NOMO-1 (cell line): Measurements from ENCODE around the gene RASL10A.
A peak's percentile ranks its signal among the peaks of the same experiment; 100 is the strongest.

Source experiments
- DNase-seq, 2 experiments: peaks; one replicate each; lab custom pipeline; 2025; ENCODE audit not compliant: unreplicated experiment in 2 of 2; lab: John Stamatoyannopoulos, UW

RASL10A gene

DNA sequence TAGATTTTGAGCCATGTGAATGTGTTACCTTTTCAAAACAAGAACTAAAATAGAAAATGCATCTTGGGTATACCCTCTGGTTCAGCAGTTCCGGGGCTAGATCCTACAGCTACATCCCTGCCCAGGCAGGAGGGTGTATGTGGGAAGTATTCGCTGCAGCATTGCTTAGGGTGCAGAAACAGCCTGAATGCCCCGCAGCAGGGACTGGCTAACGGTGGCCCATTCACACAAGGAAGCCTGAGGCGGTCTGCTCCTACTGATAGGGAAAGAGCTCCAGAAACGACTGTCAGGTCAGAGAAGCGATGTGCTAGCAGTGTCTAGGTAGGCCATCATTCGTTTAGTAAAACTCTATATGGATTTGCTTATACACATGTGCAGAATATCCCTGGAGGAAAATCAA is 9.9 kb upstream of the RASL10A start:
- DNase-seq: no peak

DNA sequence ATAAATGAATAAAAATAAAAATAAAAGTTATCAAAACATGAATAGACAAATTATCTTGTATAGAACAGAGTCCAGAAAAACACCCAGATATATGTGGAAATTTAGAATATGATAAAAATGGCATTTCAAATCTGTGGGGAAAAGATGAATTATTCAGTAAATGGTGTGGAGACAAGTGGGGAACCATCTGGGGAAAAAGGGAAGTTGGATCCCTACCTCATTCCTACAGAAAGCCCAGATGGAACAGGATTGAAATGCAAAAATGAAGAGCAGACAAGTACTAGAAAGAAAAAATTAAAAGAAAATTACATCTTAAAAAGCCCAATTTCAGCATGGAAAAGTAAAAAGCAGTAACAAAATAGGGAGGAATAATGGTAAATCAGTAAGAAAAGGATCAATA is 8.1 kb upstream of the RASL10A start:
- no peak for DNase-seq

DNA sequence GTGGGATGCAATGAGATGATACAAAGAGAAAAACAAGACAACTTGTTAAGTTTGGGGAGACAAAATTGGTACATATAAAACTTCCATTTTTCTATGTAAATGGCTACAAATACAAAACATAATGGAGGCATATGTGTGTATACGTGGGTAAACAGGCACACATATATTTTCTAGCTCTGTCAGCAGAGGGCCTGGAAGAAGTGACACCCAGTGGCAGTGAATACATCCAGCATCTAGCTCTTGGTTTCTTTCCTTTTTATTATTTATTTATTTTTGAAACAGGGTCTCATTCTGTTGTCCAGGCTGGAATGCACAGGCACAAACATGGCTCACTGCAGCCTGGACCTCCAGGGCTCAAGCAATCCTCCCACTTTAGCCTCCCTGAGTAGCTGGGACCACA is 5.0 kb upstream of the RASL10A start:
- no peak for DNase-seq

DNA sequence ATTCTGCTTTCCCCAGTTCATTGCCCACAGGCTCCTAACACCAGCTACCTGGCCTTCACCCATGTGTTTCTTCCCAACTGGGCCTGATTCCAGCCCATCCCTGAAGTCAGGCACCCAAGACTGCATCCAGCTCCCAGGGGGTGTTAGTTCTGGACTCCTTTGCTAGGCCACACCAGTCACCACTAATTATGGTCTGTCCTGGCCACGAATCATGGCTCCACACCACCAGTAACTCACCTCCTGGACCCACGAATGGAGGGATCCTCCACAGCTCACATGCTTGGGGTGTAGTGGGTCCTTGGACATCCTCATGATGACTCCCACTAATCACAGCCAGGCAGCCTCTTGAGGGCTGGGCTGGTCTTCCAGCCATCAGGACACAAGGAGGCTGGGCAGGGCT is 3.6 kb upstream of the RASL10A start:
- no peak for DNase-seq

DNA sequence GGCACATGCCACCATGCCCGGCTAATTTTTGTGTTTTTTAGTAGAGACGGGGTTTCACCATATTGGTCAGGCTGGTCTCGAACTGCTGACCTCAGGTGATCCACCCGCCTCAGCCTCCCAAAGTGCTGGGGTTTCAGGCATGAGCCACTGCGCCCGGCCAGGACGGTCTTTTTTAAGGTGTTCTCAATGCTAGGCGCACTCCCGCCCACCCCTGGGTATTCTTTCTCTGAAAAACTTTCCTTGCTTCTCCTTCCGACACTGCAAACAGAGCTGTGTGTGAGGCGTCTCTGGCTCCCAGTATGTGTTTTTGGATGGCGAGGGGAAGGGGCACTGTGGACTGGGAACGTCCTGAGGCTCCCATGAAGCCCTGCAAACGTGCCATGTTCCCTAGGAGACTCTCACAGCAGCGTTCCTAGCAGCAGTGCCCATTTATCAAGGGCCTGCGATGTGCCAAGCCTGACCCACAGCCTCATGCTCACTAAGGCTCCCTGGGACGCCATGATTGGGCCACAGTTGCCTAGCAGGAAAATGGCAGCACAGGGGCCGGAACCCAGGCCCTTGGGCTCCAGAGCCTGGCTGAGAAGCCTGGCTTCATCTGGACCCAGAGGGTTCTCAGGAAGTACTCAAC is 2.4 kb upstream of the RASL10A start:
- no peak for DNase-seq

DNA sequence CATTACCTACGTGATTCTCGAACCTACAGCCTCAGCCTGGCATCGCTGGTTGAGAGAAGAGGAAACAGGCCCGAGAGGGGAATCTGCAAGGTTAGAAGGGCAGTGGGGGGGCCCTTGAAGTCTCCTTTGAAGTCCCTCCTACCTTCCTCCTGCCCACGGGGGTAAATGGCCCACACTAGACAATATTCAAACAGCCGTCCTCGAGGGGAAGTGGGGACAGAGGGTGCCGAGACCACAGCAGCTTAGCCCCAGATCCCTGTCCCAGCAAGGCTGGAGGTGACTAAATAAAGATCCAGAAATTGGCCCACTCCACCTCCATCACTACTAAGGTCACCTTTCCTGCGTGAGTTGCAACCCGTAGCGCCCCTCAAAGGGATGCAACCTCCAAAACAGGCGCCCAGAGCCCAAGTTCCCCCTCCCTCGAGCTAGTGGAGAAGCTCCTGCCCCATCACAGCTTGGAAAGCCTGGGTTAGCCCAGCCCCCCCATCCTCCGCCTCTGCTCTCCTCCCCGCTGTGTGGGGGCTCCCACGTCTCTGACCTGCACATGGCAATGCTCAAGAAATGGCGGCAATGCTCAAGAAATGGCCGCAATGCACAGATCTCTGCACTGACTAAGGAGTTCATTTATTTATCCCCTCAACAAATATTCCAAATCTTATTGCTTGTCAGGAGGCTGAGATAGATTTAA is 788 bp upstream of the RASL10A start:
- DNase-seq: no peak

DNA sequence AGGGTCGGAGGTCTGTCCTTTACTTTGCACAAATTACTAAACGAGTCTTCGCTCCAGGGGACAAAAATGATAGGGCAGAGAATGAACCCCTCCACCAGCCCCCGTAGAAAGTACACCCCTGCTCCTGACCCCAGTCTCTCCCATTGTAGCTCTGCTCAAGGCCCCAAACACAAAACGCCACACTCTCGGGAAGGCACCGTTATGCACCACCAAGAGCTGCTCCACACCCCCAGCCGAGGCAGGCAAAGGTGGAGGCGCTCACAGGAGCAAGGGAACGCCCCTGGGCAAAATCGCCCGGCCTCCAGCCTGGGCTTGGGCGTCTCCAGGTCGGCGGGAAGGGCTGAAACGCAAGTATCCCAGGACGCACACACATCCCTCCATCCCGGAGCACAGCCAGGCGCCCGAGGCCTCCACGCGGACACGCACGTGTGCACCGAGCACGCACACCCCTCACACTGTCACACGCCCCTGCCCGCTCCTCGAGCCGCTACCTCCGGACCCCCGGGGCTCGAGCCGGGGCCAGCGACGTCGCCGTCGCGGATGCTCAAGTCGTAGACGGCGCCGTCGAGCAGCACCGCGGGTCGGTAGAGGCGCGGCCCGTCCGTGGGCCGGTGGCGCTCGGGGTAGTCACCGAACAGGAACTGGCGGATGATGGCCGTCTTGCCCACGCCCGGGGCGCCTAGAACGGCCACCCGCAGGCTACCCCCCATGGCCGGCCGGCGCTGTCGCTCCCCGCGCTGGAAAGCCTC is 786 bp downstream of the RASL10A start:
- DNase-seq: no peak

DNA sequence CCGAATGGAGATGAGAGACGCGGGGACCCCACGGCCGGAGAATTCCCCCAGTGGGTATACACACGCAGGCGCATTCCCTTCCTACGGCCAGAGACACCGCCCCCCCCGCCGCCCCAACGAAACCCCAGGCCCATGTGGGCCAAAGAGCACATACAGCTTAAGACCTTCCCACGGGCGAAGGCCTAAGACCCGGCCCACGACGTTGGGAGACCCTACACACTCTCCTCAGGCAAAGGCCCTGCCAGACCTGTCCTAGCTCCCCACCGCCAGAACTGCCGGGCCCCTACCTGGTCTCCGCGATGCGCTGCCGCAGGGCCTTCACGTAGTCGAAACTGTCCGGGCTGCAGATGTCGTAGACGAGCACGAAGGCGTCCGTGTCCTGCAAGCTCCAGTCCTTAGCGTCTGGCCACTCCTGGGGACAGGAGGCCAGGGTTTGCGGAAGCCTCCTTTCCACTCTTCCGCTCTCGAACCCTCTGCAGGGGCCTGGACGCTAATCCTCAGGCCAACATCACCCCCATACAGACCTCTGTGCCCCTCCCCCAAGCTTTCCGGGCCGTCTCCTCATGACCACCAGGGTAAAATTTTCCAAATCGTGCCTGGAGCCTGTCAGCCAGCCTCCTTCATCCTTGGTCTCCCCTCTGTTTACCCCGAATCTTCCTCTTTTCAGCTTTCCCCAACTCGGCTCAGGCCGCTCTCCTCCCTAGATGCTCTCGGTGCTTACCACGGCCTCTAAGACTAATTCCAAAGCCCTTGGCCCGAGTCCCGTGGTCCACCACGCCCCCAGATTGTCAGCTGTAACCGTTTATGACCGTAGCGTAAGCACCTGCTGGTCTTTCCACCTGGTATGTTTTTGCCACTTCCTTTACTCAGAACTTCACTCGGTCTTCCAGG is 1.7 kb downstream of the RASL10A start:
- DNase-seq: no peak

DNA sequence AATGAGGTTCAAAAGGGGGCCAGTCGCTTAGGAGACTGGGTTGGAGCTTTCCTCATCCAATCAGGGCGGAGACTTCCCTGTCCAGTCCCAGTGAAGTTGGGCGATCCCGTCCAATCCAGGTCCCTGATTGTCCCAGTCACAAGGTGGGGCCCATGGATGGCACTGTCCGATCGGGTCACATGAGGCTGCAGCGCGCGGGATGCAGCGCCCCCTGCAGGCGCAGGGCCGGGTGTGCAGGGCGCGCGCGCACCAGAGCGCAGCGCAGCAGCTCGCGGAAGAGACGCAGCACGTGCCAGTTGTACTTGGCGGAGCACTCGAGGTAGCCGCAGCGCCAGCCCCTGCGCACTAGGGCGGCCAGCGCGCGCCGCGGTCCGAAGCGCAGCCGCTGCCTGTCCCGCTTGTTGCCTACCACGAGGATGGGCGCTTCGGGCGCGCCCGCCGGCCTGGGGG is 2.3 kb downstream of the RASL10A start:
- no peak for DNase-seq

DNA sequence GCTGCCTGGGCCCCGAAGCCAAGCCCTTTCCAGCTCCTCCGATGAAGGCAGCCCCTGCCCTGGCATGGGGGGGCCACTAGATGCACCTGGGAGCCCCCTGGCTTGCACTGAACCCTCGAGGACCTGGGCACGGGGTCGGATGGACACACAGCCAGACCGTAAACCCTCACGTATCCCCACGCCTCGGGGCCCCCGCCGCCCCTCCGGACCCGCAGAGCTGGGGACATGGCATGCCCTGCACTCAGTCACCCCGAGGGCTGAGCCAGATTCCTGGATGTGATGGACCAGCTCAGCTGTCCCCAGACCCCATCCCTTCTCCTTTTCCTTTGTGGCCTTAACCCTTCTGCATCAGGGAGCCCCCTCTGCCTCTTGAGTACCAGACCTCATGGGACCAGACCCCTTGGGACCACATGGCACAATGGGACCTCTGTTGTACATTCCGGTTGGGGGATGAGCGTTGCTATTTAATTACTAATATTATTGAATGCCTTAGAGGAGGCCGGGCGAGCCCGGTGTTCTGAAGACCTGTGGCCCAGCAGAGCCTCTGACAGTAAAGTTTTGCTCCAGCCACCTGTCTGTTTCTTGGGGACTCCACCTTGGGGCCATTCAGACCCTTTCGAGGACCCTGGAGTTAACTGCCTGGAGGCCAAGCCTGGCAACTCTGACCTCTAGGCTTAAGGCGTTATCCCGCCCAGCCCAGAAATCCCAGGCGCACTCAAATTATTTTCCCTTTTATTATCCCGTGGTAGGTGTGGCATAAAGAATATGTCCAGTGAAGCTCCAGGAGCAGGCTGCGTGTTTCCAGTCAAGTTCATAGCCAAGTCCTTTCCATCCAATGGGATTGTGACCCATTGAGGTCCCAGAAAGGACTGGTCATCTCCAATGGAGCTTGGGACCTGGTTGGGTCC is 3.0 kb downstream of the RASL10A start:
- no peak for DNase-seq

DNA sequence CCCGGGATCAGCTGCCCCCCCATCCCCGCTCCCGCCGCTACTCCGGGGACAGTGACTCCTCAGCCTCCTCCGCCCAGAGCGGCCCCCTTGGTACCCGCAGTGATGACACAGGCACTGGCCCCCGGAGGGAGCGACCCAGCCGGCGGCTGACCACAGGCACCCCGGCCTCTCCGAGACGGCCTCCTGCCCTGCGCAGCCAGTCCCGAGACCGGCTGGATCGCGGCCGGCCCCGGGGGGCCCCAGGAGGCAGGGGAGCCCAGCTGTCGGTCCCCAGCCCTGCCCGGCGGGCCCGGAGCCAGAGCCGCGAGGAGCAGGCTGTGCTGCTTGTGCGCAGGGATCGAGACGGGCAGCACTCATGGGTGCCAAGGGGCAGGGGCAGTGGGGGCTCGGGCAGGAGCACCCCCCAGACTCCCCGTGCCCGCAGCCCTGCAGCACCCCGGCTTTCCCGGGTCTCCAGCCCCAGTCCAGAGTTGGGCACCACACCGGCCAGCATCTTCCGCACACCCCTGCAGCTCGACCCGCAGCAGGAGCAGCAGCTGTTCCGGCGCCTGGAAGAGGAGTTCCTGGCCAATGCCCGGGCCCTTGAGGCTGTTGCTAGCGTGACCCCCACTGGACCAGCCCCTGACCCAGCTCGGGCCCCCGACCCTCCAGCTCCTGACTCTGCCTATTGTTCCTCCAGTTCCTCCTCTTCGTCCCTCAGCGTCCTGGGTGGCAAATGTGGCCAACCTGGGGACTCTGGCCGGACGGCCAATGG is 3.9 kb downstream of the RASL10A start:
- no peak for DNase-seq

DNA sequence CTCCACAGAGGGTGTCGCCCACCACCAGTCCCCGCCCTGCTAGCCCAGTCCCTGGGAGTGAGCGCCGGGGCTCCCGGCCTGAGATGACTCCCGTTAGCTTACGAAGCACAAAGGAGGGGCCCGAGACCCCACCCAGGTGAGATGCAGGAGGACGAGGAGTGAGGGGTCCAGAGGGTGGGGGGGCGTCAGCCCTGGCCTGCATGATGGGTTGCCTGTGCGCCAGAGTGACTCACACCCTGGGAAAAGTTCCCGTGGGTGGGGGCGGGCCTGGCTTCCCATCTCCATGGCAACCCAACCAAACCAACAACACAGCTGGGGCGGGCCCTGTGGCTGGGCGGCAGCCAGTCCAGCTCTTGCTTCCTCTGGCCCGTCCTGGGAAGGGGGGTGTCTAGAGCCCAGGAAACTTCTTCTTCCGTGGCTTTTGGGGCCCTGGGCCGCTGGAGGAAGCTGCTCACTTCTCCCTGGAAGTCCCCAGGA is 4.6 kb downstream of the RASL10A start:
- DNase-seq: peak; percentile 57 to 82

DNA sequence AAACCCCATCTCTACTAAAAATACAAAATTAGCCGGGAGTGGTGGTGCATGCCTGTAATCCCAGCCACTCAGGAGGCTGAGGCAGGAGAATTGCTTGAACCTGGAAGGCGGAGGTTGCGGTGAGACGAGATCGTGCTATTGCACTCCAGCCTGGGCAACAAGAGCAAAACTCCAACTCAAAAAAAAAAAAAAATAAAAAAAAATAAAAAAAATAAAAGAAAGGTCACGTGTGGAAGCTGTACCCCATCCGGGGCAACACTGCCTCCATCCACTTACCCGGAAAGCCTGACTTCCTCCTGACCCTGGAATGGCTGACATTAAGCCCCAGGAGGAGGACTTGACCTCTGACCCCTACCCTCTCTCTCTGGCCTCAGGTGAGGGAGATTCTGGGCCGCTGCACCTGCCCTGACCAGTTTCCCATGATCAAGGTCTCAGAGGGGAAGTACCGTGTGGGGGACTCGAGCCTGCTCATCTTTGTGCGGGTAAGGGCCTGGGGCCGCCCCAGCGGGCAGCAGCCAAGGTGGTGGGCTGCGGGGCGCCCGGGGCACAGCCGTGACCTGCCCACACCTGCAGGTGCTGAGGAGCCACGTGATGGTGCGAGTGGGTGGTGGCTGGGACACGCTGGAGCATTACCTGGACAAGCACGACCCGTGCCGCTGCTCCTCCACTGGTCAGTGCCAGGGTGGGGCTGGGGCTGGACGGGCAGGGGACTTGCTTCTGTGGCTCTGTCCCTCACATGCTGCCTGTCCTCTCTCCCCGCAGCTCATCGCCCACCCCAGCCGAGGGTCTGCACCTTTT is 5.2 kb downstream of the RASL10A start:
- DNase-seq: no peak

DNA sequence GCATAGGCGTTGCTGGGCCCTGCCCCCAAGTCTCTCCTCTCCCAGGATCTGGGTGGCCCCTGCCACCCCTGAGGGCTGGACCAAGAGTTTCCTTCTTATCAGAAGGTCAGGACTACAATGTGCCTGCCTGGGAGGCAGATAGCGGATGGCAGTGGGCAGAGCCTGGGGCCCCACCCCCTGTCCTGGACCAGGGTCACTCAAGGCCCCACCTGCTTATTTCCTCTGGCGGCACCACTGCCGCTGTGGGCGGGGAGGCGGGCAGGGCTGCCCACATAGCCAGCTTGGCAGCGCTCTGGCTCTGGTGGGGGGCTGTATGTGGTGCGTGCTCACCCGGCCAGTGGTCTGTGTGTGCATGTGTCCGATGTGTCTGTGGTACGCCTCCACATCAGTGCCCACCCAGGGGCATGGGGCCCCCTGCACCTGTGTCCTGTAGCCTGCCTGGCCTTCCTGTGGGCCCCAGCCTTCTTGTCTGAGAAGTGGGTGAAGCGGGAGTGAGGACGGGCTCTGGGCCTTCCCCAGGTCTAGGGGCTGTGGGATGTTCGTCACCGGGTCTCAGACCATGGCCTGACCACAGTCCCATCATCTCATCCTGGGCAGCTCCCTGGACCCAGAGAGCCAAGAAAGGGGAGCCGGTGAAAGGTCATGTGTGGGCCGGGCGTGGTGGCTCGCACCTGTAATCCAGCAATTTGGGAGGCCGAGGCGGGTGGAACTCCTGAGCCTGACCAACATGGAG is 6.0 kb downstream of the RASL10A start:
- DNase-seq: no peak

DNA sequence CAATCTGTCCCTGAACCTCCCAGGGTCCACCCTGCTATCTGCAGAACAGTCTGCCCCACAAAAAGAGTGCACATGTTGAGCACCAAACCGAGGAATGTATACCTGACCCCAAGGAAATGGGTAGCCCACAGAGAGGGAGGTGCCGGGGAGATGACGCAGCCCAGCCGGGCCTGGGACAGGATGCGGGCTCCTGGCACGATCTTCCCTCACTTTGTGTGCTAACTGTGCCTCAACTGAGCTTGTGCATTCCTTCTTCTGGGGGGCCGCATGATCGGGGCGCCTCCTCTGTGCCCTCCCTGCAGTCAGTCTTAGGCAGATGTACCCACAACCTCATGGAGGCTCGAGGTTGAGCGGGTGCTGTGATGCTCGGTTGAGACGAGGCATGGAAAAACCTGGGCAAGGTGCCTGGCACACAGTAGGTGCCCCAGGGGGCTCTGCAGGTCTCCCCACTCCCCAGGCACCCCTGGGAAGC is 6.7 kb downstream of the RASL10A start:
- no peak for DNase-seq

DNA sequence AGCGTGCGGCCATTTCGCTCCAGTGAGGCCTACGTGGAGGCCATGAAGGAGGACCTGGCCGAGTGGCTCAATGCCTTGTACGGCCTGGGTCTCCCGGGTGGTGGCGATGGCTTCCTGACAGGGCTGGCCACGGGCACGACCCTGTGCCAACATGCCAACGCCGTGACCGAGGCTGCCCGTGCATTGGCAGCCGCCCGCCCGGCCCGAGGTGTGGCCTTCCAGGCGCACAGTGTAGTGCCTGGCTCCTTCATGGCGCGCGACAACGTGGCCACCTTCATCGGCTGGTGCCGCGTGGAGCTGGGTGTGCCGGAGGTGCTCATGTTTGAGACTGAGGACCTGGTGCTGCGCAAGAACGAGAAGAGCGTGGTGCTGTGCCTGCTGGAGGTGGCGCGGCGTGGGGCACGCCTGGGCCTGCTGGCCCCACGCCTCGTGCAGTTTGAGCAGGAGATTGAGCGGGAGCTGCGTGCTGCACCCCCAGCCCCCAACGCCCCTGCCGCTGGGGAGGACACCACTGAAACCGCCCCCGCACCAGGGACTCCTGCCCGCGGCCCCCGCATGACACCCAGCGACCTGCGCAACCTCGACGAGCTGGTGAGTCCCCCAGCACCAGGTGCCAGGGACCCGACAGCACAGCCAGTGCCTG is 7.2 kb downstream of the RASL10A start:
- DNase-seq: no peak

DNA sequence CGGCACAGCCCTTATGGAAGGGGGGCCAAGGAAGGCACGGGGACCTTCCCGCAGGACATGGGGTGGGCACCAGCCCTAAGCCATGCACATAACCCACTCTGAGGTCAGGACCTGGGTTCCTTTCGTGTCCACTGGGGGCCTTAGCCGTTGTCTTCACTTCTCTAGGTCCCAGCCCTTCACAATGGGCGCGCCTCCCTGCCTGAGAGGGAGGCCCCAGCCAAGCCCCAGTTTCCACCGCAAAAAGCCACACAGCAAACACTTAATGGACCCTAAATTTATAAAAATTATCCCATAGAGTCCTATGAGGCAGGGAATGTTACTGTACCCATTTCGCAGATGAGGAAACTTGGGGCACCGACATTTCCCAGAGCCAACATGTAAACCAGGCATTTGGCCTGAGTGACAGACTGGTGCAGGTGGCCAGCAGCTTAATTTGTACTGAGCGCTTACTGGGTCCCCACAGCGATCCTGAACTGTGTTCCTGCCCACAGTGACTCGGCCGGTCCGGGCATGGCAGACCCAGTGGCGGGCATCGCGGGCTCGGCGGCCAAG is 7.8 kb downstream of the RASL10A start:
- no peak for DNase-seq
